ENCODE results near the gene KCNG3. TPM values are rescaled to one million over a fixed set of nuclear protein-coding genes. Genes with fewer than 3 reads are reported as not detected.

KCNG3 gene
- total RNA-seq, 3 donors from 2014 or later, result 2.6 to 5.0 (median 3.2) TPM

DNA sequence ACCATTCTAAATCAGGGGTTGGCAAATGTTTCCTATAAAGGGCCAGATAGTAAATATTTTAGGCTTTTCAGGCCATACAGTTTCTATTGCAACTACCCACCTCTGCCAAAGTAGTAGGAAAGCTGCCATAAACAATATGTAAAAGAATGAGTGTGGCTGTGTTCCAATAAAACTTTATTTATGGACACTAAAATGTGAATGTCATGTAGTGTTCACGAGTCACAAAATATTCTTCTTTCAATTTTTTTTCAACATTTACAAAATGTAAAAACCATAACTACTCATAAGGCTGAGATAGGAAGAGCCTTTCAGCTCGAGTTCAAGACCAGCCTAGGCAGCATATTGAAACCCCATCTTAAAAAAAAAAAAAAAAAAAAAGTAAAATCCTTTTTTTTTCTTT, 13.4 kb downstream of the KCNG3 start:
- ATAC-seq (no peak), DNase-seq (no peak)
- Histone ChIP-seq H3K4me3 (no peak overlapping the region), H3K4me1 (ENCODE audit: low read depth) (no peaks in the 10 kb centered on the region), H3K36me3 (ENCODE audit: low read depth) (no peaks in the 10 kb centered on the region), H3K9me3 (no peaks in the 10 kb centered on the region)
- TF ChIP-seq, protein P1, sequence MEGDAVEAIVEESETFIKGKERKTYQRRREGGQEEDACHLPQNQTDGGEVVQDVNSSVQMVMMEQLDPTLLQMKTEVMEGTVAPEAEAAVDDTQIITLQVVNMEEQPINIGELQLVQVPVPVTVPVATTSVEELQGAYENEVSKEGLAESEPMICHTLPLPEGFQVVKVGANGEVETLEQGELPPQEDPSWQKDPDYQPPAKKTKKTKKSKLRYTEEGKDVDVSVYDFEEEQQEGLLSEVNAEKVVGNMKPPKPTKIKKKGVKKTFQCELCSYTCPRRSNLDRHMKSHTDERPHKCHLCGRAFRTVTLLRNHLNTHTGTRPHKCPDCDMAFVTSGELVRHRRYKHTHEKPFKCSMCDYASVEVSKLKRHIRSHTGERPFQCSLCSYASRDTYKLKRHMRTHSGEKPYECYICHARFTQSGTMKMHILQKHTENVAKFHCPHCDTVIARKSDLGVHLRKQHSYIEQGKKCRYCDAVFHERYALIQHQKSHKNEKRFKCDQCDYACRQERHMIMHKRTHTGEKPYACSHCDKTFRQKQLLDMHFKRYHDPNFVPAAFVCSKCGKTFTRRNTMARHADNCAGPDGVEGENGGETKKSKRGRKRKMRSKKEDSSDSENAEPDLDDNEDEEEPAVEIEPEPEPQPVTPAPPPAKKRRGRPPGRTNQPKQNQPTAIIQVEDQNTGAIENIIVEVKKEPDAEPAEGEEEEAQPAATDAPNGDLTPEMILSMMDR (IDR thresholded peaks at IDR 0.05), result no peak
- intact Hi-C loops (cut with DNase I, micrococcal nuclease), result loop anchor here in 1 of 2 donors (10.0 kb wide), 1 partner anchor 96 kb away; no protein-coding TSS in a partner anchor

DNA sequence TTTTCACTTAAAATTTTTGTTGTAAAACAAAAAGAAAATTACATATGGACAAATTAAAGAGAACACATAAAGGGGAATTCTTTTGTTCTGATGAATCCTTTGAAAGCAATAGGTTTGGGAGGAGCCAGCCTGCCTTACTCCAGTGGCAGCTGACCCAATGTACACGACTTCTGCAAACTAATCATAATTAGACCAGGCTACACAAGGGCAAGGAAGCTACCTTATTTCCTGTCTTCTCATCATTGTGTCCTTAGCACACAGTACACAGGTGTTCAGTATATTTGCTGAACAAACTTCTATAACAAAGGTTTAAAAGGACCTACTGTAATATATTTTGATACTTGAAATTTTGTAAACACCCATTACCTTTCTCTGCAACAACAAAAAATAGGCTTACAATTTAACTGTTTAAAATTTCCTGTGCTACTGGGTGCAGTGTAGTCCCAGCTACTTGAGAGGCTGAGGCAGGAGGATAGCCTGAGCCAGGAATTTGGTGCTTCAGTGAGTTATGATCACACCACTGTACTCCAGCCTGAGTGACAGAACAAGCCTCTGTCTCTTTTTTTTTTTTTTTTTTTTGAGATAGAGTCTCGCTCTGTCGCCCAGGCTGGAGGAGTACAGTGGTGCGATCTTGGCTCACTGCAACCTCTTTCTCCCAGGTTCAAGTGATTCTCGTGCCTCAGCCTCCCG, 18.9 kb downstream of the KCNG3 start:
- intact Hi-C loops (cut with DNase I, micrococcal nuclease), result no loop called here
- DNase-seq (peak in 1 of 3 donors; percentile 24), ATAC-seq (peak; percentile 93)
- TF ChIP-seq, protein P1 (IDR thresholded peaks at IDR 0.05), result no peak
- Histone ChIP-seq H3K4me3 (no peak overlapping the region), H3K9me3 (no peaks in the 10 kb centered on the region), H3K4me1 (ENCODE audit: low read depth) (no peaks in the 10 kb centered on the region), H3K36me3 (ENCODE audit: low read depth) (no peaks in the 10 kb centered on the region)

DNA sequence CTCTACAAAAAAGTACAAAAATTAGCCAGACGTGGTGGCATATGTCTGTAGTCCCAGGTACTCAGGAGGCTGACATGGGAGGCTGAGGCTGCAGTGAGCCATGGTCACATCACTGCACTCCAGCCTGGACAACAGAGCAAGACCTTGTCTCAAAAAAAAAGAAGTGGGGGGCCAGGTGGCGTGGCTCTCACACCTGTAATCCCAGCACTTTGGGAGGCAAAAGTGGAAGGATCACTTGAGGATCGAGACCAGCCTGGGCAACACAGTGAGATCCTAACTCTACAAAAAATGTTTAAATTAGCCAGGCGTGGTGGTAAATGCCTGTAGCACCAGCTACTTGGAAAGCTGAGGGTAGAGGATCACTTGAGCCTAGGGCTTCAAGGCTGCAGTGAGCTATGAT, 23.1 kb downstream of the KCNG3 start:
- intact Hi-C loops (cut with DNase I, micrococcal nuclease), result no loop called here
- Histone ChIP-seq H3K4me3 (no peak overlapping the region), H3K4me1 (ENCODE audit: low read depth) (no peaks in the 10 kb centered on the region), H3K9me3 (no peaks in the 10 kb centered on the region), H3K36me3 (ENCODE audit: low read depth) (no peaks in the 10 kb centered on the region)
- DNase-seq (no peak), ATAC-seq (no peak)
- TF ChIP-seq, protein P1 (IDR thresholded peaks at IDR 0.05), result no peak

DNA sequence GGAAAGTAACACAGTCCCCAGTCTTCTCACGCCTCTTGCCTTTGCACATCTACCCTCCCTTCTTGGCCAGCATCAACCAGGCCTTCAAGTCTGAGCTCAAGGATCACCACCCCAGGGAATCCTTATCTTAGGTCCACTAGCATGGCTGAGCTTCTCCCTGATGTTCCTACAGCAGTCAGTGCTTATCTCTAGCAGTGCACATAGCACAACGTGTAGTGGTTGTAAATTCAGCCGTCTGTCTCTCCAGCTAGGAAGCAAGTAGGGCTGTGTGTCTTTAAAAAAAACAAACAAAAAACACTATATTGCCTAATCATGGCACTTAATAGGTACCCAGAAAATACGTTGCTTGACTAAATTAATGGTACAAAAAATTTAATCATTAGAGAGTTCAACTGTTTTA, 29.2 kb downstream of the KCNG3 start:
- no peaks in the 10 kb centered on the region for H3K36me3 ChIP-seq (ENCODE audit: low read depth)
- intact Hi-C loops (cut with DNase I, micrococcal nuclease), result no loop called here
- DNase-seq (no peak), ATAC-seq (no peak)
- no peak overlapping the region for H3K4me3 ChIP-seq
- no peaks in the 10 kb centered on the region for H3K9me3 ChIP-seq
- TF ChIP-seq, protein P1 (IDR thresholded peaks at IDR 0.05), result no peak
- H3K4me1 ChIP-seq (ENCODE audit: low read depth), result no peaks in the 10 kb centered on the region

DNA sequence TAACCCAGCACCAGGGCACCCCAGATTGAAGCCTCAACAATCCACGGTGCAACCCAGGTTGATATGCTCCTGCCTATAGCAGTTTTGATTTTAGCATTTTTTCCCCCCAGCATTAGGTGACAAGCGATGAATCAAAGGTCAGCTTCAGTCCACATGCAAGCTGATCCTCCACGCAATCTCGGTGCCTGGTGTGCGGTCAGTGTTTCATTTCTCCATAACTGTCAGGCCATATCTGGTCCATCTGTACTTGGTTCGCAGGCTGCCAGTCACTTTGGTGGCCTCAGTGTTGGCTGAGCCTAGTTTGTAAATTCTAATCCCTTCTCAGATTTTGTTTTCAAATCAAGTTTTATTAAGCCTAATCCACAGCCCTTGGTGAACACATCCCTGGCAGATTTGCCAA, 30.2 kb downstream of the KCNG3 start:
- no peak for ATAC-seq
- DNase-seq, result no peak
- TF ChIP-seq, protein P1 (IDR thresholded peaks at IDR 0.05), result no peak
- H3K4me1 ChIP-seq (ENCODE audit: low read depth), result no peaks in the 10 kb centered on the region
- no peaks in the 10 kb centered on the region for H3K36me3 ChIP-seq (ENCODE audit: low read depth)
- intact Hi-C loops (cut with DNase I, micrococcal nuclease), result no loop called here
- no peak overlapping the region for H3K4me3 ChIP-seq
- no peaks in the 10 kb centered on the region for H3K9me3 ChIP-seq

All from mucosa of descending colon (tissue), 3 donors.